Loucy (cell line): ENCODE results near the gene TSPAN17.

Experiments used
- H2AFZ ChIP-seq: fragments of 200-600 bp; sonication (generic); 2 replicates; pipeline ENCODE4 v1.6.0; 2016; ENCODE audit warnings: antibody characterized with exemption, mild to moderate bottlenecking, low read length, moderate library complexity
- H3F3A ChIP-seq: fragments of 200-600 bp; 2 replicates; pipeline ENCODE4 v1.6.0; 2016; ENCODE audit warnings: antibody characterized with exemption, low read depth, mild to moderate bottlenecking
- H3K27me3 ChIP-seq: fragments of 200-600 bp; sonication (generic); 2 replicates; pipeline ENCODE4 v1.6.1; 2014; ENCODE audit warnings: low read length, mild to moderate bottlenecking; ENCODE audit not compliant: insufficient read depth, poor library complexity, severe bottlenecking
- H3K36me3 ChIP-seq: fragments of 200-600 bp; sonication (generic); 2 replicates; pipeline ENCODE4 v1.6.1; 2016; ENCODE audit warnings: low read length; ENCODE audit not compliant: insufficient read depth
- H3K4me1 ChIP-seq: fragments of 200-600 bp; sonication (generic); 2 replicates; pipeline ENCODE4 v1.5.1; 2014; ENCODE audit warnings: low read length, mild to moderate bottlenecking; ENCODE audit not compliant: insufficient read depth, poor library complexity, severe bottlenecking
- H3K4me2 ChIP-seq: fragments of 200-600 bp; sonication (generic); 2 replicates; pipeline ENCODE4 v1.6.0; 2014; ENCODE audit warnings: antibody characterized with exemption, low read length, low read depth, mild to moderate bottlenecking; ENCODE audit not compliant: poor library complexity, severe bottlenecking
- H3K4me3 ChIP-seq: fragments of 200-600 bp; sonication (generic); 2 replicates; pipeline ENCODE4 v1.5.1; 2014; ENCODE audit warnings: low read length, mild to moderate bottlenecking, mixed read lengths; ENCODE audit not compliant: poor library complexity, severe bottlenecking
- H3K79me2 ChIP-seq: fragments of 200-600 bp; sonication (generic); 2 replicates; pipeline ENCODE4 v1.6.1; 2014; ENCODE audit warnings: low read length; ENCODE audit not compliant: insufficient read depth
- H3K9ac ChIP-seq: fragments of 200-600 bp; sonication (generic); 2 replicates; pipeline ENCODE4 v1.6.0; 2014; ENCODE audit warnings: mild to moderate bottlenecking, low read depth, low read length, moderate library complexity; ENCODE audit not compliant: poor library complexity, severe bottlenecking
- H3K9me2 ChIP-seq: fragments of 200-600 bp; sonication (generic); replicated peaks from 2 replicates; pipeline ENCODE4 v1.6.1; 2016; ENCODE audit warnings: low read depth, low read length, mixed read lengths
- H3K9me3 ChIP-seq: fragments of 200-600 bp; sonication (generic); 2 replicates; pipeline ENCODE4 v1.6.1; 2014; ENCODE audit warnings: mild to moderate bottlenecking, antibody characterized with exemption, low read length, low read depth; ENCODE audit not compliant: insufficient read depth
- H4K20me1 ChIP-seq: fragments of 200-600 bp; sonication (generic); 2 replicates; pipeline ENCODE4 v1.6.0; 2014; ENCODE audit warnings: antibody characterized with exemption, low read length, mild to moderate bottlenecking; ENCODE audit not compliant: insufficient read depth, poor library complexity, severe bottlenecking
- CTCF ChIP-seq: fragments of 200-600 bp; sonication (generic); conservative IDR thresholded peaks from 2 replicates; pipeline ENCODE4 v1.5.1; 2014; ENCODE audit warnings: mild to moderate bottlenecking, antibody characterized with exemption, low read length
- EZH2phosphoT487 ChIP-seq: fragments of 200-600 bp; IDR thresholded peaks from 2 replicates; pipeline ENCODE4 v1.6.1; 2018; ENCODE audit warnings: antibody characterized with exemption, mild to moderate bottlenecking, moderate library complexity, borderline replicate concordance

TSPAN17 gene

GRCh38 chr5:176608142-176608705 is 39.1 kb upstream of the TSPAN17 start:
- H4K20me1 ChIP-seq: no peaks in the 10 kb centered on the region
- H3K27me3 ChIP-seq: no peaks in the 10 kb centered on the region
- no peak overlapping the region for H3K4me2 ChIP-seq
- no peak overlapping the region for H3K9ac ChIP-seq
- no peaks in the 10 kb centered on the region for H3K36me3 ChIP-seq
- no peaks in the 10 kb centered on the region for H3K79me2 ChIP-seq
- no peaks in the 10 kb centered on the region for H3K9me3 ChIP-seq
- H3K4me3 ChIP-seq: no peak overlapping the region
- no peaks in the 10 kb centered on the region for H3K9me2 ChIP-seq
- TF ChIP-seq EZH2phosphoT487 (no peak), CTCF (no peak)
- no peaks in the 10 kb centered on the region for H3K4me1 ChIP-seq
- no peak overlapping the region for H2AFZ ChIP-seq
- H3F3A ChIP-seq: no peaks in the 10 kb centered on the region

- Histone ChIP-seq H3K4me2 (no peak overlapping the region), H3K9me3 (no peaks in the 10 kb centered on the region), H3K9ac (no peak overlapping the region), H3K36me3 (no peaks in the 10 kb centered on the region), H3K4me1 (no peaks in the 10 kb centered on the region), H3K4me3 (no peak overlapping the region), H2AFZ (no peak overlapping the region), H3F3A (no peaks in the 10 kb centered on the region), H3K9me2 (no peaks in the 10 kb centered on the region), H3K79me2 (no peaks in the 10 kb centered on the region), H4K20me1 (no peaks in the 10 kb centered on the region), H3K27me3 (no peaks in the 10 kb centered on the region)
- no peak for TF ChIP-seq CTCF
- no peak for TF ChIP-seq EZH2phosphoT487
Observed at GRCh38 chr5:176608937-176609723, 38.2 kb upstream of the TSPAN17 start.

- Histone ChIP-seq H3K4me2 (no peak within 1 kb of the TSS), H4K20me1 (no peaks in the 10 kb centered on the region), H3K9ac (no peak within 1 kb of the TSS), H2AFZ (no peak within 1 kb of the TSS), H3K4me1 (no peaks in the 10 kb centered on the region), H3K36me3 (no peaks in the 10 kb centered on the region), H3K27me3 (no peaks in the 10 kb centered on the region), H3K9me3 (no peaks in the 10 kb centered on the region), H3F3A (no peaks in the 10 kb centered on the region), H3K4me3 (no peak within 1 kb of the TSS), H3K9me2 (no peaks in the 10 kb centered on the region), H3K79me2 (no peaks in the 10 kb centered on the region)
- TF ChIP-seq EZH2phosphoT487: no peak
Observed at GRCh38 chr5:176609724-176610434, 37.4 kb upstream of the TSPAN17 start, which contains the start of gene GPRIN1. Gene GPRIN1 (minus strand): TSS chr5:176610156. CDS start chr5:176599834, 10,322 bp downstream.
